ENCODE data around the gene KIF16B.

Gene KIF16B

DNA sequence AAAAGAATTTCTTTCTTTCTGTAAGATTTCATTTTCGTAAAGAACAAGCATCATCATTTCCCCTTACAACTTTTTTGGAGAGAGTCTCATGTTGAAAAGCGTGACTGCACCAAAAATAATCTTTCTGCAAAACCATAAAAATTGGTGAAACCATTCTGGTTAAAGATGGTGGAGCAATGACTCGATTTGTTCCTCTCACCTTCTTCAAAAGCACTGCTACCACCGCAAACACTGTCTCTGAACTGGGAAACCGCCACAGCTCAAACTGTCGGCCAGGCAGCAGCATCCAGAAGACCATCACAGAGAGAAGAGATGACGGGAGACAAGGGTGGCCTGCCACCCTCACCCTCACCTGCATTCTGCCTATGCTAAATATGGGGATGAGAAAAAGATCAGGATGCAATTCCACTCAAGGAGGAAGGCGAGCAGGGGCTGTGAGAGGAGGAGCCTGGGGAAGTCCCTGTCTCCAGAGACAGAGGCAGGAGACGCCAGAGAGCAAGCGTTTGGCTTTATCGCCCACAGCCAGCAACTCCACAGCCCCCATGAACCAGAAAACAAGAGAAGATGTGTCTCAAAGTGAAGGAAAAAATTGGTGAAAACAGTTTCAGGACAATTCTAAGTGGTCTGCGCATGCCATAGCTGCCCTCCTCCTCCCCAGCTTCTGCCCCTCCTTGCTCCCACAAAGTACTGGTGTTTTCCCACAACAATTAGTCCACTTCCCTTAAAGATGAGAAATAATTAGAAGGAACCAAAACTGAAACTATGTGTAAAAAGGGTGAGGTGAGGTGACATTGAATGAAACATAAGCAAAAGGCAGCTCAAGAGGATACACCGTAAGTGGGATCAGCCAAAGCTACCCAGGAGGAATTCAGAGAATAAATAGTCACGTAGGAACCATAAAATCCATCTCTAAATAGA, 255.5 kb downstream of the KIF16B start:
- TF ChIP-seq ZNF8 (CRISPR knock-in tag; IDR thresholded peaks at IDR 0.05) (no peak), ZFP3 (CRISPR knock-in tag; IDR thresholded peaks at IDR 0.05) (no peak), ARNTL (CRISPR knock-in tag; IDR thresholded peaks at IDR 0.05; ENCODE audit: borderline replicate concordance, low read depth) (no peak)
- ATAC-seq, result no peak

DNA sequence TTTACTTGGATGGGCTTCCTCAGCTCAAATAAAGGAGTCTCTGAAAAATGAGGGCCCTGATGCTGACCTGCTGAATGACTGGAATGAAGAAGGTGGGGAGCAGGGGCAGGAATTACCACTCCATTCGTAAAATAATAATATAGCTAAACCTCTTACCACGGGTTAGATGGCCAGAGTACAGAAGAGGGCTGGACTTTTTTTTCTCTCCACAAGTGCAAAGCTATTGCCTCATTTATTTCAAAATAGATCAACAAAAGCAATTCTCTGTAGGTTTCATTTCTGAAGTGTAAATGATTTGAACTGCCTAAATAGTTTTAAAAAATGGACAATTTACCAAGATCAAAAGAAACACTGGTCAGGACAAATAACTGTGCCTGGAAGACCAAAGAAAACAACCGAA, 256.7 kb downstream of the KIF16B start:
- no peak for ATAC-seq
- TF ChIP-seq GLIS3 (CRISPR knock-in tag; IDR thresholded peaks at IDR 0.05) (no peak), PPARA (CRISPR knock-in tag; IDR thresholded peaks at IDR 0.05; ENCODE audit: borderline replicate concordance) (no peak), BACH2 (CRISPR knock-in tag; IDR thresholded peaks at IDR 0.05; ENCODE audit: borderline replicate concordance) (no peak), ZFP3 (CRISPR knock-in tag; IDR thresholded peaks at IDR 0.05) (no peak), ZFP30 (CRISPR knock-in tag; IDR thresholded peaks at IDR 0.05) (no peak), ZC3H10 (CRISPR knock-in tag; IDR thresholded peaks at IDR 0.05) (no peak), ISL1 (CRISPR knock-in tag; IDR thresholded peaks at IDR 0.05) (no peak), TOX (CRISPR knock-in tag; IDR thresholded peaks at IDR 0.05; ENCODE audit: borderline replicate concordance) (no peak), CREB5 (CRISPR knock-in tag; IDR thresholded peaks at IDR 0.05; ENCODE audit: low read depth) (no peak), ARNTL (CRISPR knock-in tag; IDR thresholded peaks at IDR 0.05; ENCODE audit: borderline replicate concordance, low read depth) (no peak), ESRRG (CRISPR knock-in tag; IDR thresholded peaks at IDR 0.05) (no peak), ZNF70 (CRISPR knock-in tag; IDR thresholded peaks at IDR 0.05) (no peak), SNAI2 (CRISPR knock-in tag; IDR thresholded peaks at IDR 0.05) (no peak), ZNF565 (CRISPR knock-in tag; conservative IDR thresholded peaks at IDR 0.05; ENCODE audit: low read depth) (no peak), OSR1 (CRISPR knock-in tag; IDR thresholded peaks at IDR 0.05) (no peak)
- TF ChIP-seq, protein P1, sequence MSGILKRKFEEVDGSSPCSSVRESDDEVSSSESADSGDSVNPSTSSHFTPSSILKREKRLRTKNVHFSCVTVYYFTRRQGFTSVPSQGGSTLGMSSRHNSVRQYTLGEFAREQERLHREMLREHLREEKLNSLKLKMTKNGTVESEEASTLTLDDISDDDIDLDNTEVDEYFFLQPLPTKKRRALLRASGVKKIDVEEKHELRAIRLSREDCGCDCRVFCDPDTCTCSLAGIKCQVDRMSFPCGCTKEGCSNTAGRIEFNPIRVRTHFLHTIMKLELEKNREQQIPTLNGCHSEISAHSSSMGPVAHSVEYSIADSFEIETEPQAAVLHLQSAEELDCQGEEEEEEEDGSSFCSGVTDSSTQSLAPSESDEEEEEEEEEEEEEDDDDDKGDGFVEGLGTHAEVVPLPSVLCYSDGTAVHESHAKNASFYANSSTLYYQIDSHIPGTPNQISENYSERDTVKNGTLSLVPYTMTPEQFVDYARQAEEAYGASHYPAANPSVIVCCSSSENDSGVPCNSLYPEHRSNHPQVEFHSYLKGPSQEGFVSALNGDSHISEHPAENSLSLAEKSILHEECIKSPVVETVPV (CRISPR knock-in tag; IDR thresholded peaks at IDR 0.05), result no peak
- TF ChIP-seq, protein P2, sequence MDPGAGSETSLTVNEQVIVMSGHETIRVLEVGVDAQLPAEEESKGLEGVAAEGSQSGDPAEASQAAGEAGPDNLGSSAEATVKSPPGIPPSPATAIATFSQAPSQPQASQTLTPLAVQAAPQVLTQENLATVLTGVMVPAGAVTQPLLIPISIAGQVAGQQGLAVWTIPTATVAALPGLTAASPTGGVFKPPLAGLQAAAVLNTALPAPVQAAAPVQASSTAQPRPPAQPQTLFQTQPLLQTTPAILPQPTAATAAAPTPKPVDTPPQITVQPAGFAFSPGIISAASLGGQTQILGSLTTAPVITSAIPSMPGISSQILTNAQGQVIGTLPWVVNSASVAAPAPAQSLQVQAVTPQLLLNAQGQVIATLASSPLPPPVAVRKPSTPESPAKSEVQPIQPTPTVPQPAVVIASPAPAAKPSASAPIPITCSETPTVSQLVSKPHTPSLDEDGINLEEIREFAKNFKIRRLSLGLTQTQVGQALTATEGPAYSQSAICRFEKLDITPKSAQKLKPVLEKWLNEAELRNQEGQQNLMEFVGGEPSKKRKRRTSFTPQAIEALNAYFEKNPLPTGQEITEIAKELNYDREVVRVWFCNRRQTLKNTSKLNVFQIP (CRISPR knock-in tag; IDR thresholded peaks at IDR 0.05; ENCODE audit: borderline replicate concordance, low read depth), result no peak

GRCh38 chr20:16314748-16315159, 258.5 kb downstream of the KIF16B start:
- ATAC-seq, result no peak
- TF ChIP-seq TSHZ2 (CRISPR knock-in tag; IDR thresholded peaks at IDR 0.05), result no peak
- TF ChIP-seq, protein P3, sequence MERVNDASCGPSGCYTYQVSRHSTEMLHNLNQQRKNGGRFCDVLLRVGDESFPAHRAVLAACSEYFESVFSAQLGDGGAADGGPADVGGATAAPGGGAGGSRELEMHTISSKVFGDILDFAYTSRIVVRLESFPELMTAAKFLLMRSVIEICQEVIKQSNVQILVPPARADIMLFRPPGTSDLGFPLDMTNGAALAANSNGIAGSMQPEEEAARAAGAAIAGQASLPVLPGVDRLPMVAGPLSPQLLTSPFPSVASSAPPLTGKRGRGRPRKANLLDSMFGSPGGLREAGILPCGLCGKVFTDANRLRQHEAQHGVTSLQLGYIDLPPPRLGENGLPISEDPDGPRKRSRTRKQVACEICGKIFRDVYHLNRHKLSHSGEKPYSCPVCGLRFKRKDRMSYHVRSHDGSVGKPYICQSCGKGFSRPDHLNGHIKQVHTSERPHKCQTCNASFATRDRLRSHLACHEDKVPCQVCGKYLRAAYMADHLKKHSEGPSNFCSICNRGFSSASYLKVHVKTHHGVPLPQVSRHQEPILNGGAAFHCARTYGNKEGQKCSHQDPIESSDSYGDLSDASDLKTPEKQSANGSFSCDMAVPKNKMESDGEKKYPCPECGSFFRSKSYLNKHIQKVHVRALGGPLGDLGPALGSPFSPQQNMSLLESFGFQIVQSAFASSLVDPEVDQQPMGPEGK (CRISPR knock-in tag; IDR thresholded peaks at IDR 0.05; ENCODE audit: borderline replicate concordance), result no peak
- TF ChIP-seq RARB (CRISPR knock-in tag; IDR thresholded peaks at IDR 0.05), result no peak
- no peak for TF ChIP-seq TOX (CRISPR knock-in tag; IDR thresholded peaks at IDR 0.05; ENCODE audit: borderline replicate concordance)
- no peak for TF ChIP-seq ISL1 (CRISPR knock-in tag; IDR thresholded peaks at IDR 0.05)
- TF ChIP-seq GLIS3 (CRISPR knock-in tag; IDR thresholded peaks at IDR 0.05), result no peak
- no peak for TF ChIP-seq BACH2 (CRISPR knock-in tag; IDR thresholded peaks at IDR 0.05; ENCODE audit: borderline replicate concordance)
- TF ChIP-seq OSR1 (CRISPR knock-in tag; IDR thresholded peaks at IDR 0.05), result no peak
- TF ChIP-seq ZC3H10 (CRISPR knock-in tag; IDR thresholded peaks at IDR 0.05), result no peak
- no peak for TF ChIP-seq ZFP30 (CRISPR knock-in tag; IDR thresholded peaks at IDR 0.05)
- TF ChIP-seq TCF4 (CRISPR knock-in tag; IDR thresholded peaks at IDR 0.05; ENCODE audit: borderline replicate concordance), result no peak
- TF ChIP-seq, protein P1 (CRISPR knock-in tag; IDR thresholded peaks at IDR 0.05), result no peak
- TF ChIP-seq CSDC2 (CRISPR knock-in tag; IDR thresholded peaks at IDR 0.05), result no peak
- TF ChIP-seq PPARA (CRISPR knock-in tag; IDR thresholded peaks at IDR 0.05; ENCODE audit: borderline replicate concordance), result no peak
- TF ChIP-seq CREB5 (CRISPR knock-in tag; IDR thresholded peaks at IDR 0.05; ENCODE audit: low read depth), result no peak
- no peak for TF ChIP-seq ZFP3 (CRISPR knock-in tag; IDR thresholded peaks at IDR 0.05)
- no peak for TF ChIP-seq ZNF8 (CRISPR knock-in tag; IDR thresholded peaks at IDR 0.05)

Measured in SK-N-SH treated with all-trans-retinoic acid at 6 μM for 48 hours (cell line).